HUES64 (cell line): ENCODE results near the gene KPNA5.

ENCODE experiments used
- H3K27ac ChIP-seq: 2 replicates; pipeline ENCODE4 v1.7.0; 2013; ENCODE audit warnings: low read depth, low read length, inconsistent platforms
- H3K27me3 ChIP-seq: 2 replicates; pipeline ENCODE4 v1.6.1; 2013; ENCODE audit warnings: mild to moderate bottlenecking, low read length; ENCODE audit not compliant: insufficient read depth
- H3K36me3 ChIP-seq: 2 replicates; pipeline ENCODE4 v1.6.1; 2013; ENCODE audit warnings: mild to moderate bottlenecking, low read length; ENCODE audit not compliant: insufficient read depth
- H3K4me1 ChIP-seq: 2 replicates; pipeline ENCODE4 v1.6.1; 2013; ENCODE audit warnings: mild to moderate bottlenecking, low read length, moderate library complexity; ENCODE audit not compliant: insufficient read depth
- H3K4me3 ChIP-seq: 2 replicates; pipeline ENCODE4 v1.5.1; 2013; ENCODE audit warnings: mild to moderate bottlenecking, low read length, moderate library complexity
- H3K9ac ChIP-seq: 2 replicates; pipeline ENCODE4 v1.6.1; 2013; ENCODE audit warnings: mild to moderate bottlenecking, low read depth, low read length
- H3K9me3 ChIP-seq: 2 replicates; pipeline ENCODE4 v1.6.1; 2013; ENCODE audit warnings: low read depth, low read length; ENCODE audit not compliant: insufficient read depth
- WGBS: fragments of 150-250, 120-280 bp; methylation state at CpG from one replicate; pipeline ENCODE4 v1.1.7; 2013; ENCODE audit warnings: missing lambda C conversion rate; 5-methylcytosine and 5-hydroxymethylcytosine counted together

Gene KPNA5

GRCh38 chr6:116762235-116762634 lies 81.2 kb downstream of the KPNA5 start:
- peaks cover 43% of the 10 kb centered on the region for H3K27me3 ChIP-seq
- no CpG with 5 or more reads among the region's 1 CpG for WGBS
- H3K36me3 ChIP-seq, result no peaks in the 10 kb centered on the region
- H3K4me3 ChIP-seq, result no peak overlapping the region
- peaks cover 9% of the 10 kb centered on the region; the same call in 1 of the 2 replicates for H3K4me1 ChIP-seq
- H3K9me3 ChIP-seq, result no peaks in the 10 kb centered on the region
- no peak overlapping the region for H3K9ac ChIP-seq
- H3K27ac ChIP-seq, result no peak overlapping the region

- Histone ChIP-seq H3K27me3 (peaks cover 46% of the 10 kb centered on the region), H3K9me3 (no peaks in the 10 kb centered on the region), H3K4me3 (no peak overlapping the region), H3K27ac (no peak overlapping the region), H3K36me3 (no peaks in the 10 kb centered on the region), H3K9ac (no peak overlapping the region), H3K4me1 (peaks cover 9% of the 10 kb centered on the region; the same call in 1 of the 2 replicates)
Observed at GRCh38 chr6:116763048-116763447, 82.0 kb downstream of the KPNA5 start.

GRCh38 chr6:116763906-116764628 lies 83.1 kb downstream of the KPNA5 start:
- H3K9ac ChIP-seq, result no peak overlapping the region; the same call in 1 of the 2 replicates
- H3K27me3 ChIP-seq, result peaks cover 46% of the 10 kb centered on the region
- H3K36me3 ChIP-seq, result no peaks in the 10 kb centered on the region
- no peak overlapping the region for H3K27ac ChIP-seq
- peak overlapping the region; percentile 71 for H3K4me3 ChIP-seq
- H3K4me1 ChIP-seq, result peaks cover 9% of the 10 kb centered on the region; the same call in 1 of the 2 replicates
- 53% methylated on average over 8 of the region's 11 CpGs for WGBS
- no peaks in the 10 kb centered on the region for H3K9me3 ChIP-seq

GRCh38 chr6:116764629-116764960 lies 83.6 kb downstream of the KPNA5 start:
- Histone ChIP-seq H3K36me3 (no peaks in the 10 kb centered on the region), H3K4me1 (peaks cover 9% of the 10 kb centered on the region; the same call in 1 of the 2 replicates), H3K27me3 (peaks cover 46% of the 10 kb centered on the region), H3K4me3 (peak overlapping the region; percentile 71), H3K9me3 (no peaks in the 10 kb centered on the region), H3K9ac (peak overlapping the region; percentile 7; the same call in 1 of the 2 replicates), H3K27ac (no peak overlapping the region)
- 6% methylated on average over 19 of the region's 19 CpGs for WGBS

GRCh38 chr6:116764961-116765841 lies 84.2 kb downstream of the KPNA5 start, which contains the start of gene FAM162B:
Gene FAM162B (minus strand): TSS chr6:116765719. CDS start chr6:116765576, 143 bp downstream.
- no peaks in the 10 kb centered on the region for H3K36me3 ChIP-seq

GRCh38 chr6:116766506-116767176 lies 85.6 kb downstream of the KPNA5 start:
- 90% methylated on average over 5 of the region's 5 CpGs for WGBS
- Histone ChIP-seq H3K27me3 (peaks cover 46% of the 10 kb centered on the region), H3K9me3 (no peaks in the 10 kb centered on the region), H3K4me1 (peaks cover 9% of the 10 kb centered on the region; the same call in 1 of the 2 replicates), H3K4me3 (no peak overlapping the region), H3K9ac (no peak overlapping the region), H3K27ac (no peak overlapping the region), H3K36me3 (no peaks in the 10 kb centered on the region)

More at GRCh38 chr6:116764961-116765841, 84.2 kb downstream of the KPNA5 start, which contains the start of gene FAM162B:
- Histone ChIP-seq H3K27ac (no peak within 1 kb of the TSS), H3K27me3 (peaks cover 46% of the 10 kb centered on the region), H3K9ac (peak within 1 kb of the TSS; percentile 7; the same call in 1 of the 2 replicates), H3K9me3 (no peaks in the 10 kb centered on the region), H3K4me1 (peaks cover 9% of the 10 kb centered on the region; the same call in 1 of the 2 replicates), H3K4me3 (peak within 1 kb of the TSS; percentile 71)
- WGBS, result under 1% methylated on average over 89 of the region's 89 CpGs

- Histone ChIP-seq H3K36me3 (no peaks in the 10 kb centered on the region), H3K9me3 (no peaks in the 10 kb centered on the region), H3K27ac (no peak overlapping the region), H3K9ac (no peak overlapping the region), H3K4me3 (no peak overlapping the region), H3K4me1 (no peaks in the 10 kb centered on the region; the same call in 1 of the 2 replicates), H3K27me3 (peaks cover 46% of the 10 kb centered on the region)
- 86% methylated on average over 1 of the region's 2 CpGs for WGBS
Observed at GRCh38 chr6:116767715-116768114, 86.7 kb downstream of the KPNA5 start.

- Histone ChIP-seq H3K27me3 (peaks cover under 1% of the 10 kb centered on the region; the same call in 1 of the 2 replicates), H3K9me3 (no peaks in the 10 kb centered on the region), H3K4me3 (no peak overlapping the region), H3K36me3 (no peaks in the 10 kb centered on the region), H3K27ac (no peak overlapping the region), H3K9ac (no peak overlapping the region), H3K4me1 (no peaks in the 10 kb centered on the region)
- 90% methylated on average over 1 of the region's 1 CpG for WGBS
Observed at GRCh38 chr6:116772450-116772849, 91.4 kb downstream of the KPNA5 start.

GRCh38 chr6:116773886-116774285 lies 92.9 kb downstream of the KPNA5 start:
- no peaks in the 10 kb centered on the region for H3K27me3 ChIP-seq
- H3K4me1 ChIP-seq, result no peaks in the 10 kb centered on the region
- no peak overlapping the region for H3K4me3 ChIP-seq
- no CpG with 5 or more reads among the region's 1 CpG for WGBS
- H3K27ac ChIP-seq, result no peak overlapping the region
- H3K9me3 ChIP-seq, result no peaks in the 10 kb centered on the region
- H3K36me3 ChIP-seq, result no peaks in the 10 kb centered on the region
- no peak overlapping the region for H3K9ac ChIP-seq

GRCh38 chr6:116779573-116780164 lies 98.7 kb downstream of the KPNA5 start:
- Histone ChIP-seq H3K27me3 (no peaks in the 10 kb centered on the region), H3K36me3 (no peaks in the 10 kb centered on the region), H3K9ac (no peak overlapping the region), H3K4me1 (no peaks in the 10 kb centered on the region), H3K27ac (no peak overlapping the region), H3K9me3 (no peaks in the 10 kb centered on the region), H3K4me3 (no peak overlapping the region)
- WGBS, result 58% methylated on average over 13 of the region's 13 CpGs
